Measurements from ENCODE around the gene DLD.

Gene DLD

GRCh38 chr7:107960272-107960671, 69.3 kb downstream of the DLD start:
- Histone ChIP-seq H3K27ac (no peak overlapping the region), H3K36me3 (replicated peaks) (peaks cover 100% of the 10 kb centered on the region)

GRCh38 chr7:107961405-107961804, 70.4 kb downstream of the DLD start:
- TF ChIP-seq CTCF (IDR thresholded peaks at IDR 0.05; ENCODE audit: low read depth, low read length, missing control alignments) = no peak
- in situ Hi-C loops (cut with HindIII; ENCODE audit: low pct_ligation_motif_present, low sequenced_read_pairs) = no loop called here
- H3K4me3 ChIP-seq (ENCODE audit: low read depth, low read length) = no peak overlapping the region
- H3K27ac ChIP-seq = no peak overlapping the region
- no peaks in the 10 kb centered on the region for H3K27me3 ChIP-seq (replicated peaks)
- H3K36me3 ChIP-seq (replicated peaks) = peaks cover 98% of the 10 kb centered on the region
- DNase-seq = no peak

More at GRCh38 chr7:107960272-107960671, 69.3 kb downstream of the DLD start:
- no peak for DNase-seq
- in situ Hi-C loops (cut with HindIII; ENCODE audit: low pct_ligation_motif_present, low sequenced_read_pairs) = no loop called here
- Histone ChIP-seq H3K27me3 (replicated peaks) (no peaks in the 10 kb centered on the region), H3K4me3 (ENCODE audit: low read depth, low read length) (no peak overlapping the region)
- TF ChIP-seq CTCF (IDR thresholded peaks at IDR 0.05; ENCODE audit: low read depth, low read length, missing control alignments) = no peak

GRCh38 chr7:107962817-107963216, 71.8 kb downstream of the DLD start:
- DNase-seq = no peak
- Histone ChIP-seq H3K27ac (no peak overlapping the region), H3K36me3 (replicated peaks) (peaks cover 97% of the 10 kb centered on the region), H3K27me3 (replicated peaks) (no peaks in the 10 kb centered on the region), H3K4me3 (ENCODE audit: low read depth, low read length) (no peak overlapping the region)
- in situ Hi-C loops (cut with HindIII; ENCODE audit: low pct_ligation_motif_present, low sequenced_read_pairs) = no loop called here
- TF ChIP-seq CTCF (IDR thresholded peaks at IDR 0.05; ENCODE audit: low read depth, low read length, missing control alignments) = no peak

- no peaks in the 10 kb centered on the region for H3K27me3 ChIP-seq (replicated peaks)
- peaks cover 95% of the 10 kb centered on the region for H3K36me3 ChIP-seq (replicated peaks)
- no peak for TF ChIP-seq CTCF (IDR thresholded peaks at IDR 0.05; ENCODE audit: low read depth, low read length, missing control alignments)
- no peak for DNase-seq
- in situ Hi-C loops (cut with HindIII; ENCODE audit: low pct_ligation_motif_present, low sequenced_read_pairs) = no loop called here
- no peak overlapping the region for H3K27ac ChIP-seq
- H3K4me3 ChIP-seq (ENCODE audit: low read depth, low read length) = no peak overlapping the region
Measured at GRCh38 chr7:107964510-107964909, 73.5 kb downstream of the DLD start.

GRCh38 chr7:107966711-107967110, 75.7 kb downstream of the DLD start:
- H3K36me3 ChIP-seq (replicated peaks) = peaks cover 92% of the 10 kb centered on the region
- TF ChIP-seq CTCF (IDR thresholded peaks at IDR 0.05; ENCODE audit: low read depth, low read length, missing control alignments) = peak; percentile 44
- peak overlapping the region; percentile 73 for H3K27ac ChIP-seq
- DNase-seq = peak; percentile 93
- no peak overlapping the region for H3K4me3 ChIP-seq (ENCODE audit: low read depth, low read length)
- in situ Hi-C loops (cut with HindIII; ENCODE audit: low pct_ligation_motif_present, low sequenced_read_pairs) = no loop called here
- H3K27me3 ChIP-seq (replicated peaks) = no peaks in the 10 kb centered on the region

GRCh38 chr7:107967420-107967819, 76.4 kb downstream of the DLD start:
- Histone ChIP-seq H3K36me3 (replicated peaks) (peaks cover 91% of the 10 kb centered on the region), H3K27me3 (replicated peaks) (no peaks in the 10 kb centered on the region), H3K27ac (peak overlapping the region; percentile 73), H3K4me3 (ENCODE audit: low read depth, low read length) (no peak overlapping the region)
- no peak for DNase-seq
- in situ Hi-C loops (cut with HindIII; ENCODE audit: low pct_ligation_motif_present, low sequenced_read_pairs) = no loop called here
- TF ChIP-seq CTCF (IDR thresholded peaks at IDR 0.05; ENCODE audit: low read depth, low read length, missing control alignments) = no peak

Data from brain microvascular endothelial cell (primary cell).